LoVo (cell line): ENCODE data around the gene FAM110D.

ENCODE experiments used
- DNase-seq: peaks from one replicate; pipeline ENCODE4 v3.0.0-alpha.2; 2016; ENCODE audit warnings: low spot score

FAM110D gene

GRCh38 chr1:26189331-26189730 is 30.5 kb downstream of the FAM110D start:
- DNase-seq: no peak

DNA sequence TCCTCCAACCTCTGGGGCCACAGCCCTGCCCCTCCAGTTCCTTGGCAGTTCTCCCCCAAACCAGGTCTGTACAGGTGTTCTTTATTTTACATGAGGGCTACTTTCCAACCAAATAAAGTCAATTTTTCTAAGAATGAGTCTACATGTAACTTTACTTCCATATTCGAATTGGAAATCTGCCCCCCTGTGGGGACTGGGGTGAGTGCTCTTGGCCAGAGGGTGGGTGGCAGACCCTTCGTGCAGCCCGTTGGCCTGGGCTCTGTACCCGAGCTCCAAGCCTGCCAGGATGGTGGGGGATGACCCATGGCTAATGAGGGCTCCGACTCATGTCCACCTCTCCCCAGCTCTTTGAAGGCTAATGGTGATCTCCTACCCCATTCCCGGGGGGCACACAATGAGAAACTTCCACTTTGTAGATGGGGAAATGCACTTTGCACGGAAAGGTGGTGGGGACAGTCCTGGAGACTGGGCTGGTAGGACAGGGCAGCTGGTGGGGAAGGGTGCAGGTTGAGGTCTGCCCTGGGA is 30.9 kb downstream of the FAM110D start:
- no peak for DNase-seq

GRCh38 chr1:26190373-26190987 is 31.6 kb downstream of the FAM110D start, which contains the start of gene CATSPER4:
TSS of gene CATSPER4 (plus strand) at chr1:26190602. CDS start at chr1:26190628, 26 bp downstream.
- no peak for DNase-seq

DNA sequence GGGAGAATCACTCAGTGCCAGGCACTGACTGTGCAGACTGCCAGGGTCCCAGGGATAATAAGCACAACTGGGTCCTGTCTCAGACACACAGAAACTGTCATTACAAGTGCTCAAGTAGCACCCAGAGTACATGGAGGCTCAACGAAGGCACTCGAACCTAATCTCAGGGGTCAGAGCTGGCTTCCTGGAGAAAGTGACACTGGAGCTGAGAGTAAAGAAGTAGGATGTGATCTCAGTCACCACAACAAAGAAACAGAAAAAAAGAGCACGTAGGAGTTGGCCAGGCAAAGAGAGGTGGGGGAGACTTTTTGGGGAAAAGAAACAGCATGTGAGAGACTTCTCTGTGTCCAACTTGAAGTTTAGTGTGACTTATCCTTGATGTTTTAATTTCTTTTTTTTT is 32.9 kb downstream of the FAM110D start:
- DNase-seq: no peak

- no peak for DNase-seq
Observed at GRCh38 chr1:26195805-26196204, 36.9 kb downstream of the FAM110D start.

DNA sequence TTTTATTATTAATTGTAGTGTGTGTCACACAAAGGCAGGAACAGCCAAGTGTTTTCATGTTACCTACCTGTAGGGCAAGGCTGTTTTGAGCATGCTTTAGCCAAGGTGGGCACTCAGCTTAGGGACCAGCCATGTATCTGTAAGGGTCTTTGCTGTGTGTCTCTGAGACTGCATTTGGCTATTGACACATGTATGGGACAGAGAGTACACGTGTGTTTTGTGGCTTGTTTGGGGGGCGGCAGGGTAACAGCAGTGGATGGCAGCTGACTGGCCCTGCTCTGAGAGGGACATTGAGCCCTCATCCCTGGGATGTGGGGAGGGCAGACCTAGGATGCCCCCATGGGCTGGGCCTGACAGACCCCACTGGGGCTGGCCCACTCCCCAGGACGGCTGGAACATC is 38.4 kb downstream of the FAM110D start:
- no peak for DNase-seq

DNA sequence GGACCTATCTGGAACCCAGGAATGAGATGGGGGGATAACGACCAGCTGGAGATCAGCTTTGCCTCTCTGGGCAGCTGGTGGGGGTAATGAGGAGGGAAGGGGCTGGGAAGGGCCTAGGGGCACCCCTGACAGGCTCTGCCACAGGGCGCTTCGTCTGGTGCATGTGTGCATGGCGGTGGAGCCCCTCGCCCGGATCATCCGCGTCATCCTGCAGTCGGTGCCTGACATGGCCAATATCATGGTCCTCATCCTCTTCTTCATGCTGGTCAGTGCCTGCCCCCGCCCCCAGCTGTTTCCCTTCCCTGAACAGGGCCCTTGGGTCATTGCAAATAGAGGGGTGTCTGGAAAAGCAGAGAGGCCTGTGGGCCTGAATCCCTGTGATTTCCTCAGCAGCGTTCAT is 38.9 kb downstream of the FAM110D start:
- no peak for DNase-seq

DNA sequence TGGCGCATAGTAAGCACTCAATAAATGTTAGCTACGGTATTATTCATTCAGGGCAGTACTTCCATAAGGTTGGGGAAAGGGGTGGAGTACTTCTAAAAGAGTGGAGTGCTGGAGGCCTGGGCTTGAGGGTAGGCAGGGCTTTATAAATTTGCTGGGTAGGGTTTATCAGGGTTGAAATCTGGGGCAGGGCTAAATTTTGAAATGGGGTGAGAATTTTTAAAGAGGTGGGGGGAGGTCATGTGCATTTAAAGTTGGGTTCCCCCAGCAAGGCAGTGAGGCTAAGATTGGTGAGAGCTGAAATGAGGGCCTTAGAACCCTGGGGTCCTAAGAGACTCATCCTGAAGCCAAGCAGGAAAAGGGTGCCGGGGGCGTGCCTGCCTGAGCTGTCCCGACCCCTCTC is 41.5 kb downstream of the FAM110D start:
- DNase-seq: no peak

DNA sequence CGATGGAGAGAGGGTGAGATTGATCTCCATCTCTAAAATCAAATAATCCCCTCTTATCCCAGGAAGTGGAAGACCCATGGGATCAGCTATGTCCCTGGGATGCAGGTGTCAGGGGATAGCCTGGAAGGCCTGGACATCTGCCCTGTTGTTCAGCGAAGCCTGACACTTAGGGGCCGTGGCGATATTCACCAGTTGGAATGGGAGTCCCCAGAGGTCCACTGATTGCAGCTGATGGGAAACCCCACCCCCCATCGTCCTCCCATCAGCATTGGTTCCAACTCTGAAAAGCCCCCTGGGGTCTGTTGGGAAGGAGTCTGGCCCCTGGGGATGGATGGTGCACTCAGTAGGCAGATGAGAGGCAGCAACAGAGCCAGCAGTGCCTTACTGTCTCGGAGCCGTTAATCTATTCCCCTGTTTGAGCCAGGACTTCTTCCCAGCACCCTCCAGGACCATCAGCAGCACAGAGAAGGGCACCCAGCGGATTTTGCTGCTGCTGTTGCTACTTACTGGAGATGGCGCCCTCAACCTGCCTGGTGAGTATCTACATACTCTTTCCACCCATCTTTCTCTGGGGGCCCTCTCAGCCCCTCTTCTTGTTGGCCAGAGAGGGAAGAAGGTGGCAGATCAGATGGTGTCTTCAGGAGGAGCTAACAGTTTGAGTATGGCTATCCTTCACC is 44.9 kb downstream of the FAM110D start:
- no peak for DNase-seq

- DNase-seq: no peak
Observed at GRCh38 chr1:26210147-26210870, 51.4 kb downstream of the FAM110D start.

DNA sequence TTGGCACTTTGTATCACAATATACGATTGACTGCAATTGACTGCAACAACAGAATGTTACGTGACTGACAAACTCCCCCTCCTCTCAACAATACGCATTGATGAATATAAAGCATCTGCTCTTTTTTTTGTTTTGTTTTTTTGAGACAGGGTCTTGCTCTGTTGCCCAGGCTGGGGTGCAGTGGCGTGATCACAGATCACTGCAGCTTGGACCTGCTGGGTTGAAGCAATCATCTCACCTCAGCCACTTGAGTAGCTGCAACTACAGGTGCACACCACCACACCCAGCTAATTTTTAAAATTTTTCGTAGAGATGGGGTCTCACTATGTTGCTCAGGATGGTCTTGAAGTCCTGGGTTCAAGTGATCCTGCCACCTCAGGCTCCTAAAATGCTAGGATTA is 53.8 kb downstream of the FAM110D start:
- no peak for DNase-seq

DNA sequence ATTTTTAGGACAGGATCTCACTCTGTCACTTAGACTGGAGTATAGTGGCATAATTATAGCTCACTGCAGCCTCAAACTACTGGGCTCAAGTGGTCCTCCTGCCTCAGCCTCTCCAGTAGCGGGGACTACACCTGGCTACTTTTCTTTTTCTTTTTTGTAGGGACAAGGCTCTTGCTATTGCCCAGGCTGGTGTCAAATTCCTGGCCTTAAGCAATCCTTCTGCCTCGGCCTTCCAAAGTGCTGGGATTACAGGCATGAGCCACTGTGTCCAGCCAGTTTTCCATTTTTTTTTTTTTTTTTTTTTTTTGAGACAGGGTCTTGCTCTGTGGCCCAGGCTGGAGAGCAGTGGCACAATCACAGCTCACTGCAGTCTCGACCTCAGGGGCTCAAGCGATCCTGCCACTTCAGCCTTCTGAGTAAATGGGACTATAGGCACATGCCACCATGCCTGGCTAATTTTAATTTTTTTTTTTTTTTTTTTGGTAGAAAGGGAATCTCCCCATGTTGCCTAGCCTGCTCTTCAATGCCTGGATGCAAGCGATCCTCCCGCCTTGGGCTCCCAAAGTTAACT is 54.5 kb downstream of the FAM110D start:
- no peak for DNase-seq
